ENCODE measurements around the gene RPS6KA2.

The RPS6KA2 gene

GRCh38 chr6:166422201-166422940 is 204.7 kb downstream of the RPS6KA2 start:
- DNase-seq = no peak

GRCh38 chr6:166420351-166420750 is 206.7 kb downstream of the RPS6KA2 start:
- no peak for DNase-seq

DNA sequence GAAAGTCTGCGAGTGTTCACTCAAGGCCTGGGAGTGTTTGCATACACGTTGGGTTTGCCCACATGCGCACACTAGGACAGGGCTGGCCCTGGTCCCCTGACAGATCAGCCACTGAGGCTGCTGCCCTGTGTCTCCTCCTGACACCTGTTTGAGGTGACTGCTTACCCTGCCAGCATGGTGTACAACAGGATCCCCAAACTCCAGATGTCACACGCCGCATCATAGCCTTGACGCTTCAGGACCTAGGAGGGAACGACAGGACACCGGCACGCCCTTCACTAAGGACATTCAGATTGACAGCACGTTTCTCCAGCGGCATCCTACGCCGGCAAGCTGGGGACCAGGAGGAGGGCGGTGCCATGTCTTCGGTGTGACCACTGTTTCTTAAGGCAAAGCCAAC is 207.3 kb downstream of the RPS6KA2 start:
- DNase-seq = no peak

DNA sequence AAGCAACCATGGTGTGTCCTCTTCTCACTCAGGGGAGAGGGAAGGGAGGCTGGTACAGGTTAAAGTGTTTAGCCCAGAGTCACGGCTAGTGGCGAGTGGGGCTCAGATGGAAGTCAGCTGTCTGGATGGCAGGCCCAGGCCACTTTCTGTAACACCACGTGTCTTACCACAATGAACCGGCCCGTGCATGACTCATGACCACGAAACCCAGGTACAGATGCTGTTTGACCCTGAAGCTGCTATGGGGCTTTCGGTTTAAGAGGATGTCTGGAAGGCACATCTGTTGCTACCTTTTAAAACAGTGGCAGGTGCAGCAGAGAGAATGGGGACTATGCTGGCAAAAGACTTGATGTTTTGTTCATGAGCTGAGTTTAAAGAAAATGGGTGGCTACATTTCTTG is 207.8 kb downstream of the RPS6KA2 start:
- no peak for DNase-seq

- no peak for DNase-seq
Measured at GRCh38 chr6:166418691-166419143, 208.3 kb downstream of the RPS6KA2 start.

DNA sequence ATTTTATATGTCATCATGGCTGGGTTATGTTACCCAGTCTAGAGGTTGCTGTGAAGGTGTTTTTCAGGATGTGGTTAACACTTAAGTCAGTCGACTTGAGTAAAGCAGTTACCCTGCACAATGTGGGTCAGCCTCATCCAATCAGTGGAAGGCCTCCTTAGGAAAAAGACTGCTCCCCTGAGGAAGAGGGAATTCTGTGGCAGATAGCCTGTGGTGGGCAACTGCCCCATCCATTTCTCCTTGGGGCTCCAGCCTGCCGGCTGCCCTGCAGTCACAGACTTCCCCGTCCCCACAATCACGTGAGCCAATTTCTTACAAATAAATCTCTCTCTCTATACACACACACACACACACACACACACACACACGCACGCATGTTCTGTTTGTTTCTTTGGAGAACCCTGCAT is 209.8 kb downstream of the RPS6KA2 start:
- DNase-seq = no peak

DNA sequence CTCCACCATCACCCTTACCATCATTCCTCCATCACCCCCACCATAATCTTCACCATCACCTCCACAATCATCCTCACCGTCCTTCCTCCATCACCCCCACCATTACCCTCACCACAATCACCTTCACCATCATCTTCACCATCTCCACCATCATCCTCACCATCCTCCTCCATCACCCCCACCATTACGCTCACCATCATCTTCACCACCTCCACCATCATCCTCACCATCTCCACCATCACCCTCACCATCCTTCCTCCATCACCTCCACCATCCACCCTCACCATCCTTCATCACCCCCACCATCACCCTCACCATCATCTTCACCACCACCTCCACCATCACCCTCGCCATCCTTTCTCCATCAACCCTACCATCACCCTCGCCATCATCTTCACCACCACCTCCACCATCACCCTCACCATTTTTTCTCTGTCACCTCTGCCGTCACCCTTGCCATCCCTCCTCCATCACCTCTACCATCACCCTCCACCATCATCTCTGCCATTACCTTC is 211.2 kb downstream of the RPS6KA2 start:
- DNase-seq = no peak

DNA sequence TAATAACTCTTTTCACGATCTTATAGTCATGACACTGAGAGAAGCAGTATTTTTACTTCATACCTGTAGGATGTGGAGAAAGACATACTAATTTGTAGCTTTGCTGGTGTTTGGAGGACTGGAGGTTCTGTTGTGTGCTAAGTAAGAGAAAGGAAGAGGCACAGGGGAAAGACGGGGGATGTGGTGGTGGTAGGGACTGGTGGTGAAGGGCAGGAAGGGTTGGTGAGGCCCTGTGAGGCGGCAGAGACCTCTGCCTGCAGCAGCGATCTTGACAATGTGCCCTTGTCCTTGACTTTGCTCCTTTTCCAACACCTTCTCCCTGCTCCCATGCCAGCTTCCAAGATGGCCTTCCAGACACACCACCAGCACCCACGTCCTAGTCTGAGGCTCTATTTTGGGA is 211.7 kb downstream of the RPS6KA2 start:
- no peak for DNase-seq

- no peak for DNase-seq
Measured at GRCh38 chr6:166413491-166413951, 213.5 kb downstream of the RPS6KA2 start.

DNA sequence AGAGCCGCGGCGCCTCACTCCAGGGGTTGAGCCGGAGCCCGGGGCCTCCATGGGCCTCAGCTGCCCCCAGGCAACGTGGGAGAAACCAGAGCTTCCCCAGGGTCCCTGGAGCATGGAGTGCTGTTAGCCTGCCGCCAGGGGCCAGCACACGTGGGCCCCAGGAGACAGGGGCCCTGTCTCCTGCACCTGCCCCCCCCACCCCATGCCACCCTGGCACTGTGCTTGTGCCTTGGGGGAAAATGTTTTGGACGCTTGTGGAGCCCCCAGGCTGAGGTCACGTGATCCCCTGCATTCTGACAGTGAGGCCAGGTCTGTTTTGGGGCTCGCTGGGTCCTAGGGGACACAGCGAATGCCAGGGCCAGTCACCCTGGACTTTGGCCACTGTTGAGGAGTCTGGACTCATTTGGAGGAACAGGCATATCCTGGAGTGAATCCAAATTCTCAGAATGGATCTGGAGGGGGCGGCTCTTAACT is 214.1 kb downstream of the RPS6KA2 start:
- no peak for DNase-seq

- no peak for DNase-seq
Measured at GRCh38 chr6:166412156-166412910, 214.7 kb downstream of the RPS6KA2 start.

- DNase-seq = no peak
Measured at GRCh38 chr6:166411721-166412151, 215.3 kb downstream of the RPS6KA2 start.

DNA sequence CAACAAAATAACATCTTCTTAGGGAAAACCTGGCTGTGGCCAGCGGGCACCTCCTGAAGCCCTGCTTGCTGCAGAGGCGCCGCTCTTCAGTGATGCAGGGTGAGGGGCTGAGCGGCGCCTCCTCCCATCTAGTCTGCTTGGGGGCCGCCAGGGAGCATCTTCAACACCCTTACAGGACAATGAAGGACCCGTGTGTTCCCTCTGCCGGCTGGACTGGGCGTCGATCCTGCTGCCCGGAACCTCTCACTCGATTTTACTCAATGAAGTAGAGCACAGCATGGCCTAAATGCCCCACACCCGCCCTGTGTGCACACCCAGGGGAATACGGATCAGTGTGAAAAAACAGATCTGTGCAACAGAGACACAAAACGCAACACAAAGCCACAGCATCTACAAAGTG is 215.8 kb downstream of the RPS6KA2 start:
- DNase-seq = no peak

GRCh38 chr6:166410426-166410935 is 216.6 kb downstream of the RPS6KA2 start:
- DNase-seq = no peak

DNA sequence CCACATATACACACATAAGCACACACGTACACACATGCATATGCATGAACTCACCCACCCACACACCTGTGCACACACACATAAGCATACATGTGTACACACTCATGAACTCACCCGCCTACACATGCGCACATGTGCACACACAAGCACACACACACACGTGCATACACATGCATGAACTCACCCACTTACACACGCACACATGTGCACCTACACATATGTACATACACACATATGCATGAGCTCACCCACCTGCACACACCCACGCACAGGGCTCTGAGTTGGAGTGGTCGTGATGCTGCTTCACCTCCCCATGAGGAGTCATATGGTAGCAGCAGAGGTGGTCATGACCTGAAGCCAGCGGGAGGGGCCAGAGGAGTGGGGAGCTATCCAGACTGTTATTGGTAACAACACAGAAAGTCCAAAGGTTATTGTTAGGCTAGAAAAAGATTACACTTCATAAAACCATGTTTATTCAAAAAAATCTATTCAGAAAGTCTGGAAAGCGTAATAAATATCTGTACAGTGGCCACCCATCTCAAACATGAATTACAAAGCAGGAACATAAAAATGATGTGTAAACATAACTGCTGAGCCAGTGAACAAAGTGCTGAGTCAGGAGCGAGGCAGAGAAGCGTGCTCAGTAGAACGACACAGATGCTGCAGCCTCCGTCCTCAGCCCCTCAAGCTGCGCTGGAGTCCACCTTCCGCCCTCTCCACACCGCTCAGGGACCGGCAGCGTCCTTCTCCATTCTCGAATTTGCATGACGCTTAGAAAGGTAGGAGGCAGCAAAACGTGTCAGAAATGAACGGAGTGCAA is 217.9 kb downstream of the RPS6KA2 start:
- DNase-seq = no peak

DNA sequence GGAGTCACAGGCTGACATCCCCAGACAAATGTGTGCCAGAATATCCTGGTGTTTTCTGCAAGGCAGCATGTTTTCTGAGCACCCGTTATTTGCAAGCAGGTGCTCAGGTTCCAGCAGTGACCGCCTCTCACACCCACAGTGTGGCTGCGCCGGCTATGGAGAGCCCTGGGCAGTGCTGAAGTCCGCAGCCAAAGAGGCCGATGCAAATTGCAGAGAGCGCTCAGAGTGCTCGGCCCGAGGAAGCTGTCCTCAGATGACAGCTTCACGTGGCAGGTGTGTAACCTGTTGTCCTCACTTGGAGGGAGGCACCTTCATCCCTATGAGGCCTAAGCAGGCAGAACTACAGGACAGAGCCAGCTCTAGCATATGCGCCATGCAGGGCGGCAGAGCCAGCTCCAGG is 220.9 kb downstream of the RPS6KA2 start:
- DNase-seq = no peak

GRCh38 chr6:166405386-166405785 is 221.7 kb downstream of the RPS6KA2 start:
- no peak for DNase-seq

- DNase-seq = no peak
Measured at GRCh38 chr6:166402582-166403277, 224.3 kb downstream of the RPS6KA2 start.

GRCh38 chr6:166400649-166401250 is 226.3 kb downstream of the RPS6KA2 start:
- peak; percentile 68 for DNase-seq

GRCh38 chr6:166400181-166400580 is 226.9 kb downstream of the RPS6KA2 start:
- no peak for DNase-seq

DNA sequence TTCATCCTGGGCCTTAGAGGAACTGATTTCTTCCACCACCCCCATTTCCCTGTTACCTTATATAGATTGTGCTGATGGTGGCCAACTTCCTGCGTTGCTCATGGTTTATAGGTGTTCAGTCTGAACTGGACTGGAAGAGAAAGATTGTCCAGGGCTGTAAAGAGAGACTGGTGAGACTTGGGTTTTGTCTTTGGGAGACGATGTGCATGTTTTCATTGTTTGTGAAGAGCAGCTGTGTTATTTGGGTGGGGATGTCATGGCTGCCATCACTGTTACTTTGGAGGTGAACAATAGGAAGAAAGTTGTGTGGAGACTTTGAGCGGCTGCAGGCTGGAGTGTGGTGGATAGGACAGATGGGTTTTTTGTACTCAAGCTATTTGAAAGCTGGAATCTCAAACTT is 228.7 kb downstream of the RPS6KA2 start:
- no peak for DNase-seq
